ENCODE measurements around the gene EPHA5.

Gene EPHA5

DNA sequence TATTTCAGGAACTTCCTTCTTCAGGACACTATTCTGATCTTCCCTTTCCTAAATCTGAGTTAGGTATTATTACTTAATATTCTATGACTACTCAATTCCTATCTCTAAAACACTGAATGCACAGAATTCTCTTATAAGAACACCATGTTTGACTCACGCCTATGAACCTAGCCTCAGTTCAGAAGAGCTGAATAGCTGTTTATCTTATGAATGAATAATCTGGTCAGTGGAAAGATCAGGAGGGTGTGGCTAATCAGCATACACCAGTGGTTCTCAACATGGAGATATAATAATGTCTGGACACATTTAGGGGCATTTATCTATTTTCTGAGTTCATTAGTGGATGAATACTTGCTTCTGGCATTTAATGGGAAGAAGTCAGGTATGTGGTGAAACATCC lies 24.2 kb downstream of the EPHA5 start:
- Histone ChIP-seq H3K36me3 (ENCODE audit: control insufficient read depth, insufficient read depth, low read length) (no peaks in the 10 kb centered on the region), H3K4me3 (replicated peaks; ENCODE audit: low read depth, low read length) (no peak overlapping the region), H3K27me3 (replicated peaks; ENCODE audit: control insufficient read depth, insufficient read depth, low read length) (no peaks in the 10 kb centered on the region)
- TF ChIP-seq, protein P1, sequence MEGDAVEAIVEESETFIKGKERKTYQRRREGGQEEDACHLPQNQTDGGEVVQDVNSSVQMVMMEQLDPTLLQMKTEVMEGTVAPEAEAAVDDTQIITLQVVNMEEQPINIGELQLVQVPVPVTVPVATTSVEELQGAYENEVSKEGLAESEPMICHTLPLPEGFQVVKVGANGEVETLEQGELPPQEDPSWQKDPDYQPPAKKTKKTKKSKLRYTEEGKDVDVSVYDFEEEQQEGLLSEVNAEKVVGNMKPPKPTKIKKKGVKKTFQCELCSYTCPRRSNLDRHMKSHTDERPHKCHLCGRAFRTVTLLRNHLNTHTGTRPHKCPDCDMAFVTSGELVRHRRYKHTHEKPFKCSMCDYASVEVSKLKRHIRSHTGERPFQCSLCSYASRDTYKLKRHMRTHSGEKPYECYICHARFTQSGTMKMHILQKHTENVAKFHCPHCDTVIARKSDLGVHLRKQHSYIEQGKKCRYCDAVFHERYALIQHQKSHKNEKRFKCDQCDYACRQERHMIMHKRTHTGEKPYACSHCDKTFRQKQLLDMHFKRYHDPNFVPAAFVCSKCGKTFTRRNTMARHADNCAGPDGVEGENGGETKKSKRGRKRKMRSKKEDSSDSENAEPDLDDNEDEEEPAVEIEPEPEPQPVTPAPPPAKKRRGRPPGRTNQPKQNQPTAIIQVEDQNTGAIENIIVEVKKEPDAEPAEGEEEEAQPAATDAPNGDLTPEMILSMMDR (IDR thresholded peaks at IDR 0.05; ENCODE audit: insufficient read depth, low read length, poor library complexity, severe bottlenecking): no peak
- no peak for DNase-seq (ENCODE audit: extremely low read depth, insufficient read length)

DNA sequence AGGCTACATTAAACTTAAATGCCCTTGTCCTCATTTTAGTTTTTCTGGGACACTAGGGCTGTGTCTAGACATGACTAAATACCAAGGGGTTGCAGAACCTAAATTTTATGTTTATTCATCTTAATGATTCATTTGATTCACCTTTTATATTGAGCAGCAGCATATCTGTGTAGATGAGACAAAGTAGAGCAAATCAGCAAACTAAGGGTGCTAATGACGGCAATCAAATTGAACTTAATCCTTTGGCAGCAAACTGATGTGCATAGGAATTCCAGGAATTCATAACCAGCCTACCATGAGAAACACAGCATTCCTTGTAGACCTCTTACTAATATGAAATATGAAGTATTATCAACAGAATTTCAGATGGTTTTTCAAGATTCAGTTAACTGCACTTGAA lies 25.1 kb downstream of the EPHA5 start:
- DNase-seq (ENCODE audit: extremely low read depth, insufficient read length): no peak
- Histone ChIP-seq H3K27me3 (replicated peaks; ENCODE audit: control insufficient read depth, insufficient read depth, low read length) (no peaks in the 10 kb centered on the region), H3K36me3 (ENCODE audit: control insufficient read depth, insufficient read depth, low read length) (no peaks in the 10 kb centered on the region), H3K4me3 (replicated peaks; ENCODE audit: low read depth, low read length) (no peak overlapping the region)
- TF ChIP-seq, protein P1 (IDR thresholded peaks at IDR 0.05; ENCODE audit: insufficient read depth, low read length, poor library complexity, severe bottlenecking): no peak

DNA sequence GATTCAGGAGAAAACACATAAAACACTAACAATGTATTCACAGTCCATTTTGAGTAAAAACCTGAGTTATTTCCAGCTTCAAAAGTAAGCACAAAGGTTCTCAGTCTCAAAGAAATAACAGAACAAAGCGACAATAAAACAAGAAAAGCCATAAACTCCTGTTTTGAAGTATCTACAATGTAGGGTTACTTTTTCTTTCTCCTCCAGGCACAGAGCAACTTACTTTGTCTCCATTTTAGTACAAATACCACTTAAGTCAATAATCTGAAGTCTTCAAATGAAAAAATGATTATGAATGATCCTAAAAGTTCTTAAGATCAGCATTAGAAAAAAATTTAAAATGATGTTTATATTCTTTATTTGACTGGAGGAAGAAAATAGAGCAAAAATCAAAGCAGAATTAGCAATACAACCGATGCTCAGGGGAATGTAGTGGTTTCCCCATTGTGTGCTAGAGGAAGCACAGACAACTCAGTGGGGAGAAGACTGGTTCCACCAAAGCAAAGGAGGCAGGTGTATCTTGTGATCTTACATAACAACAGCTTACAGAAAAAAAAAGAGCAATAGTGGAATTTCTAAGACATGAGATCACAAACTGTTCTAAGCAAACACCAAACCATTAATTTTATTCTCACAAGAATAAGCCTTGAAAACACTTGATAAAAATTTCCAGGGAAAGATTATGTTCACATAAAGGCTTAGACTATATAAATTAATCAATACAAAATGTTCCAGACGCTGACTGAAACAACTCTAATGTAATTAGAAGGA lies 35.1 kb downstream of the EPHA5 start:
- DNase-seq (ENCODE audit: extremely low read depth, insufficient read length): no peak
- H3K4me3 ChIP-seq (replicated peaks; ENCODE audit: low read depth, low read length): no peak overlapping the region

DNA sequence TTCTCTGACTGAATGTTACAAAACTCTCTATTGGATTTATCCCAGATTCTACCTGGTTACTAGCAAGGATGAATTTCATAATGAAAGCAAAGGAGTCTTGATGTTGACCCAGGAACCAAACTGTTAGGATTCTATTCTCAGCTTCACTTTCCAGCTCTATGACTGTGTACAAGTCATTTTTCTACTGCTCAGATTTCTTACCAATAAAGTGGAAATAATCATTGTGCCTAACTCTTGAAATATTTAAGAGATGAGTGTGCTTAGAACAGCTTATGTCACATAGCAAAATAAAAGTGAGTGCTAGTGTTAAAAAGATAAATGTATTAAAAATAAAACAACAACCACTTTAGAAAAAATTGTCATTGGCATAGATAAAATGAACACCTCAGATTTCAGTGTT lies 45.6 kb downstream of the EPHA5 start:
- no peak for DNase-seq (ENCODE audit: extremely low read depth, insufficient read length)
- Histone ChIP-seq H3K4me3 (replicated peaks; ENCODE audit: low read depth, low read length) (no peak overlapping the region), H3K36me3 (ENCODE audit: control insufficient read depth, insufficient read depth, low read length) (no peaks in the 10 kb centered on the region), H3K27me3 (replicated peaks; ENCODE audit: control insufficient read depth, insufficient read depth, low read length) (no peaks in the 10 kb centered on the region)
- TF ChIP-seq, protein P1 (IDR thresholded peaks at IDR 0.05; ENCODE audit: insufficient read depth, low read length, poor library complexity, severe bottlenecking): no peak

More for the DNA sequence above, 35.1 kb downstream of the EPHA5 start:
- TF ChIP-seq, protein P1 (IDR thresholded peaks at IDR 0.05; ENCODE audit: insufficient read depth, low read length, poor library complexity, severe bottlenecking): no peak
- no peaks in the 10 kb centered on the region for H3K27me3 ChIP-seq (replicated peaks; ENCODE audit: control insufficient read depth, insufficient read depth, low read length)
- H3K36me3 ChIP-seq (ENCODE audit: control insufficient read depth, insufficient read depth, low read length): no peaks in the 10 kb centered on the region

DNA sequence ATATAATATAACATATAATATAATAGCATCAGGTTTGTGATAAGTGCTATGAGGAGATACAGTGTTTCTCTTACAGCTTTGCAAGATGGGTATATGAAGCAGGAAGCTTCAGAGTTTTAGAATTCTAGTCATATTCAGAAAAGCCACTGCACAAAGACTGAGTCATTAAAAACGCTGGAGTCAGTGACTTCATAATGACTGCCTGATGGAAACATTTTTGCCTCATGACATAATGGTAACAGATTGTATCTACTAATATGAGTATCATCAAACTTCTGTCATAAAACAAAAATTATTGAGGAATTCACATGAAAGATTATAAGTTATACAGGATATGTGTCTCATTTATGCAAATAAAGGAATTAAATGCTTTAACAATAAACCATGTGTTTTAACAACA lies 46.8 kb downstream of the EPHA5 start:
- Histone ChIP-seq H3K4me3 (replicated peaks; ENCODE audit: low read depth, low read length) (no peak overlapping the region), H3K36me3 (ENCODE audit: control insufficient read depth, insufficient read depth, low read length) (no peaks in the 10 kb centered on the region), H3K27me3 (replicated peaks; ENCODE audit: control insufficient read depth, insufficient read depth, low read length) (no peaks in the 10 kb centered on the region)
- TF ChIP-seq, protein P1 (IDR thresholded peaks at IDR 0.05; ENCODE audit: insufficient read depth, low read length, poor library complexity, severe bottlenecking): no peak
- no peak for DNase-seq (ENCODE audit: extremely low read depth, insufficient read length)

Measured in GM06990 (cell line).